Posterior vena cava (tissue), 2 donors: ENCODE data around the gene FHIT. TPM values are rescaled to one million over a fixed set of nuclear protein-coding genes. Genes with fewer than 3 reads are reported as not detected.
"Not testable (repeated sequence)": the region's sequence is repeated elsewhere in the genome, so short reads cannot be mapped to it uniquely, and the experiment has no call there.

Experiments
- DNase-seq: peaks from one replicate; pipeline ENCODE4 v3.0.0-alpha.2; 2020; ENCODE audit warnings: low spot score
- intact Hi-C, 2 donors: fragments of 100-400 bp; cut with DNase I; formaldehyde crosslinking; loops; one replicate each; pipeline versions ENCODE4 v1.14.1 to v1.14.2; 2022 to 2023
- total RNA-seq, 2 donors: library from RNA; stranded (reverse); fragmentation: NEBNext Ultra II Directional; extraction: Animal tissue kit (Norgen Biotek cat#: 25700); gene quantifications; one replicate each; pipeline ENCODE4 v1.2.1, GENCODE V29; 2021
- donor health status: DM: yes; HTN: yes; CAD: no.
- donor health status: DM: yes; HTN: yes; CAD: no.

FHIT gene
- total RNA-seq, 2 donors from 2014 or later: 6.0 to 9.2 TPM

DNA sequence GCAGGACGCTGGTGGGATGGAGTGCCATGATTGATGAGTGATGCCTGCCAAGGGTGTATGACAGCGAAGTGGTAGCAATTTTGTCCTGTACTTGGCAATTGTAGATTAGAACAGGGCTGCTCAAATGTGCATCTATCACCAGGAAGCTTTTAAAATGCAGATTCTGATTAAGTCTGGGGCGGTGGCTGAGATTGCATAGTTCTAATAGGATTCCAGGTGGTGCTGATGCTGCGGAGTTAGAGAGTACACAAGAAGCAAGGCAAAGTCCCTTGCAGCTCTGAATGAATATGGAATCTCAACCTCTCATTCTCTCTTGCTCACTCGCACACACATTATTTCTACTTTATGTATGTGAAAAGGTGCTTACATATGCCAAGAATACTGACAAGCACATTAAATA, 670.4 kb downstream of the FHIT start:
- DNase-seq: no peak
- intact Hi-C loops: no loop called here

GRCh38 chr3:60579734-60580133, 671.5 kb downstream of the FHIT start:
- intact Hi-C loops: no loop called here
- DNase-seq: no peak

DNA sequence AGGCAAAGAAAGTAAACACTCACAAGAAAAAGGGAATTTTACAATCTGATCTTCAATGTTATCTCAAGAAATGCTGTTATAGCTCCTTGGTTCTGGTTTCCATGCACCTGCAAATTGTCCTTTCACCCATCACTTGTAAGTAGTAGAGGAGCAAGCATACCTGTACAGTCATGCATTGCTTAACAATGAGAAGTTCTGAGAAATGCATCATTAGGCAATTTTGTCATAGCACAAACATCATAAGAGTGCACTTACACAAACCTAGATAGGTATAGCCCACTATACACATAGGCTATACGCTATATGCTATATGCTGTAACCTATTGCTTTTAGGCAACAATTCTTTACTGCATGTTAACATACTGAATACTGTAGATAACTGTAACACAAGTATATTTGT, 672.3 kb downstream of the FHIT start:
- intact Hi-C loops: no loop called here

DNA sequence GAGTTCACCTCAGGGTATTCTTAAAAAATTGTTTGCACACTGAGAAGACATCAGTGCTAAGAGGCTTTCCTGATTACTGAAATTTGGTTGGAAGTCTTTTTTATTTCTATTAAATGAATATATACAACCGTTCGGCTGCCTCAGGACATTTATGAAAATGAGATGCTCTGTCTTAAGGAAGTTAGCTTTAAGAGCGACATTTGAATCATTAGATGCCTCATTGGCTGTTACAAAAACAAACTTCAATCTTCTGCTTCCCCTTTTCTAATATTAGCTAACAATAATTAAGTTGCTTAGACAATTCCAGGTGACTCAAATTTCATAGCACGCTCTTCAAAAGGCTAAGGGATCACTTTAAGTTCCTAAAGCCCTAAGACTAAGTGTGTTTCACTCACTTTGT, 673.7 kb downstream of the FHIT start:
- DNase-seq: no peak
- intact Hi-C loops: no loop called here

More for the DNA sequence above, 672.3 kb downstream of the FHIT start:
- DNase-seq: no peak

- intact Hi-C loops: no loop called here
- DNase-seq: no peak
Measured at GRCh38 chr3:60575718-60576272, 675.5 kb downstream of the FHIT start.

GRCh38 chr3:60574046-60574769, 677.0 kb downstream of the FHIT start:
- DNase-seq: no peak
- intact Hi-C loops: no loop called here

GRCh38 chr3:60573494-60573893, 677.8 kb downstream of the FHIT start:
- no peak for DNase-seq
- intact Hi-C loops: no loop called here

GRCh38 chr3:60571511-60571910, 679.7 kb downstream of the FHIT start:
- no peak for DNase-seq
- intact Hi-C loops: no loop called here

DNA sequence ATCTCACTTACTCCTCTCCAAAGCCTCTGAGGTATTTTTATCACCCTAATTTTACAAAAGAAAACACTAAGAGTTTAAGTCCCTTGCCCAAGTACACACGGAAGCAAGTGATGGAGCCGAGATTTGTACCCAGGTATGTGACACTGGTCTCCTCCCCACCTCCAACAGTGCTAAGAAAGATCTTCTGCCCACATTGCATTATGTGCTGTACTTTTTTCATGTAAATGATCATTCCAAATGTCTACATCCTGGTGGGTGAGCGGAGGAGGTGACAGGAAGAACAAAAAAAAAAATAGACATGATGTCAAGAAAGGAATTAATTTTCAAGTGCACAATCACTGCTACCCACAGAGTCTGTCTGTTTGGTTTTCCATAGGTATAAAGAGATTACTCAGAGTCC, 694.1 kb downstream of the FHIT start:
- intact Hi-C loops: no loop called here
- no peak for DNase-seq

DNA sequence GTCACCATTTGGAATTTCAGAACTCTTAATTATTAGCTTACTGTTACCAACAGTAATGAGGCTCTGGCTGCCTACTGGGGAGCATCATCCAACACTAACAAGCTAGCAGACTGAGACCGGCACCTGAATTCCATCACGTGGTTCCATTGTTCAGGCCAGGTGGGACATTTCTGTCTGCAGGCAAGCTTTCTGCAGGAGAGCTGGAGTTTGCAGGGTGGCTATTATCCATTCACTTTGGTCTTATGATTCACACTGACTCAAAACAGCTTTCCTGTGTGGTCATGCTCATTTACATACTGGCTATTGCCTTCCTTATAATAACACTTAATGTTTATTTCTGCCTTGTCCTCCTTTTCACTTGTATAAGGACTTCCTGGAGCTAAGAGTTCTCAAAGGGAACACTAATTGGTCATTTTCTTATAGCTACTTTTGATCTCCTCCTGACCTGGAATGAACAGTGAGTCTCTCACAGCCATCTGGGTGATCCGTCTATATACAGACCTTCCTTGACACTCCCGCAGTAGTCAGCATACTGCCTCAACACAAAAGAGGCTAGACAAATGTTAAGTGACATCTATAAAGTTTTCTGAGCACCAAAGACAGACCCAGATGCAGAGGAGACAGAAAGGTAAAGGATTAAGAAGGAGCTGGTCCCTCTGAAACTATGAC, 695.4 kb downstream of the FHIT start:
- intact Hi-C loops: no loop called here
- DNase-seq: no peak

- intact Hi-C loops: no loop called here
- no peak for DNase-seq
Measured at GRCh38 chr3:60553144-60553543, 698.1 kb downstream of the FHIT start.

DNA sequence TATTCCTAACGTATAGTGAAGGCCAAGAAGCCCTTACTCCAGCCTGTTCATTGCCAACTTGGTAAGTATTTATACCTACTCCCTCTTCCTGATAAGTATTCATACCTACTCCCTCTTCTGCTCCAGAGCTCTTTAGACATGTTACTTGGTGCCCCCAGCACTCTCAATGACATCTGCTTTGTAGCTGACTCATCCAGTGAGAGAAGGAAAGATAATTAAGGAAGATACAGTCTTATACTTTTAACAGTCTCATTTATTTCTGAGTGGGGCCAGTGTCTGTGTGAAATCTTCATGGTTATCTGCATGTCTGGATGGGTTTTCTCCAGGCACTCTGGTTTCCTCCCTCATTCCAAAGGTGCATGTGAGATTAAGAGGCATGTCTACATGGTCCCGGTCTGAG, 698.7 kb downstream of the FHIT start:
- no peak for DNase-seq
- intact Hi-C loops: no loop called here

- intact Hi-C loops: no loop called here
- DNase-seq: no peak
Measured at GRCh38 chr3:60551455-60552209, 699.6 kb downstream of the FHIT start.

GRCh38 chr3:60549863-60550262, 701.4 kb downstream of the FHIT start:
- DNase-seq: no peak
- intact Hi-C loops: no loop called here

GRCh38 chr3:60542995-60543394, 708.3 kb downstream of the FHIT start:
- DNase-seq: no peak
- intact Hi-C loops: no loop called here

GRCh38 chr3:60539394-60539793, 711.9 kb downstream of the FHIT start:
- DNase-seq, intact Hi-C loops: not testable (repeated sequence)

DNA sequence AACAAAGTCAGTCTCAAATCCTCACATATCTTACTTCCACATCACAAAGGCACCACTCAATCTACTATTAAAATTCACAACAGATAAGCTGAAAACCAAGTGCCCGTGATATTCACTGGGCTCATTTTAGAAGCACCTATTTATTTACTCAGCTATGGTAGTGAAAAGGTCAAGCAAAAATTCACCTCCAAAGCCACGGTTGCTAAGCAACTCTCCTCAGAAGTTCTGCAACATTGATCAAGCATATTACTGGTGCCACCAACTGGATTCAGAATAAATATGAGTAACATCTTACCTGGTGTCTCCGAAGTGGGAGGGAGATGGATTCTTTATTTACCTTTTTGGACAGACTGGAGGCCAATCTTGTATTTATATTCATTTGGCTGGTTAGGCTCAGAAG, 714.8 kb downstream of the FHIT start:
- no peak for DNase-seq
- intact Hi-C loops: no loop called here

GRCh38 chr3:60531759-60532158, 719.5 kb downstream of the FHIT start:
- DNase-seq: no peak
- intact Hi-C loops: no loop called here

DNA sequence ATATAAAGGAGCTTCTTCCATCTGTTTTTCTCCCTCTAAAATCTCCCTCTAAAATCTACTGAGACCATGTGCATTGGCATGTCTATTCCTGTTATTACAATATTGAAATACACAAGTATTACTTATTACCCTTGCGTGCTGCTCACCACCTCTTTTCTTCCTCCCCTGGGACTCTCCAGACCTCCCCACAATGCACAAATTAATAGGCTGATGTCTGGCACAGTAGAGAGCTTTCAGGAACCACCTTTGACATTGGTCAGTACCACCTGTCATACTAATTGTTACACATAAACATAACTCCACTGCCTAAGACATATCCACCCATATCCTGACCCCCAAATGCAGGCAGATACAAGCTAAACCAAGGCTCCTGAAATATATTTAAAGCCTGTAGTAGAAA, 722.6 kb downstream of the FHIT start:
- no peak for DNase-seq
- intact Hi-C loops: no loop called here

- DNase-seq: no peak
- intact Hi-C loops: no loop called here
Measured at GRCh38 chr3:60523536-60523935, 727.7 kb downstream of the FHIT start.
